WTC11 (cell line): ENCODE measurements around the gene DYNC1LI2.

Source experiments
- GRHL2 ChIP-seq: fragments of 250-450 bp; sonication (Bioruptor Pico); IDR thresholded peaks from 2 replicates; pipeline ENCODE4 v1.8.0; 2022; ENCODE audit warnings: mild to moderate bottlenecking, moderate library complexity; ENCODE audit not compliant: insufficient replicate concordance, severe bottlenecking
- GTF2I ChIP-seq: fragments of 250-450 bp; sonication (Bioruptor Pico); conservative IDR thresholded peaks from 2 replicates; pipeline ENCODE4 v1.4.0; 2021; ENCODE audit warnings: mild to moderate bottlenecking
- JUN ChIP-seq: sonication (generic); formaldehyde crosslinking; IDR thresholded peaks from 2 replicates; pipeline ENCODE4 v1.8.0; 2023; ENCODE audit warnings: mild to moderate bottlenecking, missing genetic modification reagents
- NR1H2 ChIP-seq: sonication (generic); formaldehyde crosslinking; IDR thresholded peaks from 2 replicates; pipeline ENCODE4 v1.9.0; 2021; ENCODE audit warnings: mild to moderate bottlenecking, moderate library complexity, missing genetic modification reagents
- PRRX2 ChIP-seq: fragments of 250-450 bp; sonication (Bioruptor Pico); IDR thresholded peaks from 2 replicates; pipeline ENCODE4 v1.8.0; 2021; ENCODE audit warnings: mild to moderate bottlenecking
- TEAD4 ChIP-seq: sonication (generic); formaldehyde crosslinking; IDR thresholded peaks from 2 replicates; pipeline ENCODE4 v1.8.0; 2022; ENCODE audit warnings: mild to moderate bottlenecking, missing genetic modification reagents
- TP53 ChIP-seq: sonication (generic); formaldehyde crosslinking; IDR thresholded peaks from 2 replicates; pipeline ENCODE4 v1.8.1; 2023; ENCODE audit warnings: mild to moderate bottlenecking, missing genetic modification reagents
- TF ChIP-seq, protein P1 (sequence below): sonication (generic); formaldehyde crosslinking; IDR thresholded peaks from 2 replicates; pipeline ENCODE4 v1.8.1; 2022; ENCODE audit warnings: missing genetic modification reagents, borderline replicate concordance
- TF ChIP-seq, protein P2 (sequence below): fragments of 200-600 bp; IDR thresholded peaks from 2 replicates; pipeline ENCODE4 v1.8.0; 2022; ENCODE audit warnings: antibody characterized with exemption
- TF ChIP-seq, protein P3 (sequence below): sonication (generic); formaldehyde crosslinking; IDR thresholded peaks from 2 replicates; pipeline ENCODE4 v1.8.0; 2022; ENCODE audit warnings: mild to moderate bottlenecking, missing genetic modification reagents

DNA sequence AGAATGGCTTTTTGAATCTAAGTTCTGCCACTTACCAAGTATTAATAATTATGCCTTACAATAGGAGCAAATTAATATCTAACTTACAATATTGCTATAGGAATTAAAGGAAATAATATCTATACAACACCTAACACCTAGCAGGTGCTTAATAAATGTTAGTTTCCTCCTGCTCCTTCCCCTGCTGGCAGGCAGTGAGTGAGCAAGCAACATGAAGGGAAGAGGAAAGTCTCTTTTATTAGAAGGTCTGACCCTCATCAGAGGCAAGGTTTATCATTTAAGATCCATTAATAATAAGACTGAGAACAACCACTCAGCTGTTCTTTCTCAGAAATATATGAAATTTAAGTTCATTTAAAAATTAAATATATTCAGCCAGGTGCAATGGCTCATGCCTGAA lies 6.7 kb upstream of the DYNC1LI2 start:
- TF ChIP-seq, protein P1, sequence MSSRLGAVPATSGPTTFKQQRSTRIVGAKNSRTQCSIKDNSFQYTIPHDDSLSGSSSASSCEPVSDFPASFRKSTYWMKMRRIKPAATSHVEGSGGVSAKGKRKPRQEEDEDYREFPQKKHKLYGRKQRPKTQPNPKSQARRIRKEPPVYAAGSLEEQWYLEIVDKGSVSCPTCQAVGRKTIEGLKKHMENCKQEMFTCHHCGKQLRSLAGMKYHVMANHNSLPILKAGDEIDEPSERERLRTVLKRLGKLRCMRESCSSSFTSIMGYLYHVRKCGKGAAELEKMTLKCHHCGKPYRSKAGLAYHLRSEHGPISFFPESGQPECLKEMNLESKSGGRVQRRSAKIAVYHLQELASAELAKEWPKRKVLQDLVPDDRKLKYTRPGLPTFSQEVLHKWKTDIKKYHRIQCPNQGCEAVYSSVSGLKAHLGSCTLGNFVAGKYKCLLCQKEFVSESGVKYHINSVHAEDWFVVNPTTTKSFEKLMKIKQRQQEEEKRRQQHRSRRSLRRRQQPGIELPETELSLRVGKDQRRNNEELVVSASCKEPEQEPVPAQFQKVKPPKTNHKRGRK: no peak
- TF ChIP-seq, protein P2, sequence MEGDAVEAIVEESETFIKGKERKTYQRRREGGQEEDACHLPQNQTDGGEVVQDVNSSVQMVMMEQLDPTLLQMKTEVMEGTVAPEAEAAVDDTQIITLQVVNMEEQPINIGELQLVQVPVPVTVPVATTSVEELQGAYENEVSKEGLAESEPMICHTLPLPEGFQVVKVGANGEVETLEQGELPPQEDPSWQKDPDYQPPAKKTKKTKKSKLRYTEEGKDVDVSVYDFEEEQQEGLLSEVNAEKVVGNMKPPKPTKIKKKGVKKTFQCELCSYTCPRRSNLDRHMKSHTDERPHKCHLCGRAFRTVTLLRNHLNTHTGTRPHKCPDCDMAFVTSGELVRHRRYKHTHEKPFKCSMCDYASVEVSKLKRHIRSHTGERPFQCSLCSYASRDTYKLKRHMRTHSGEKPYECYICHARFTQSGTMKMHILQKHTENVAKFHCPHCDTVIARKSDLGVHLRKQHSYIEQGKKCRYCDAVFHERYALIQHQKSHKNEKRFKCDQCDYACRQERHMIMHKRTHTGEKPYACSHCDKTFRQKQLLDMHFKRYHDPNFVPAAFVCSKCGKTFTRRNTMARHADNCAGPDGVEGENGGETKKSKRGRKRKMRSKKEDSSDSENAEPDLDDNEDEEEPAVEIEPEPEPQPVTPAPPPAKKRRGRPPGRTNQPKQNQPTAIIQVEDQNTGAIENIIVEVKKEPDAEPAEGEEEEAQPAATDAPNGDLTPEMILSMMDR: no peak
- no peak for TF ChIP-seq PRRX2 (CRISPR knock-in tag)
- no peak for TF ChIP-seq JUN
- no peak for TF ChIP-seq NR1H2
- TF ChIP-seq GTF2I (CRISPR knock-in tag): no peak
- TF ChIP-seq, protein P3, sequence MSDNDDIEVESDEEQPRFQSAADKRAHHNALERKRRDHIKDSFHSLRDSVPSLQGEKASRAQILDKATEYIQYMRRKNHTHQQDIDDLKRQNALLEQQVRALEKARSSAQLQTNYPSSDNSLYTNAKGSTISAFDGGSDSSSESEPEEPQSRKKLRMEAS: no peak
- no peak for TF ChIP-seq TEAD4 (CRISPR knock-in tag)
- TF ChIP-seq TP53 (CRISPR knock-in tag): no peak
- no peak for TF ChIP-seq GRHL2
